ENCODE data around the gene PDZD2.

DNA sequence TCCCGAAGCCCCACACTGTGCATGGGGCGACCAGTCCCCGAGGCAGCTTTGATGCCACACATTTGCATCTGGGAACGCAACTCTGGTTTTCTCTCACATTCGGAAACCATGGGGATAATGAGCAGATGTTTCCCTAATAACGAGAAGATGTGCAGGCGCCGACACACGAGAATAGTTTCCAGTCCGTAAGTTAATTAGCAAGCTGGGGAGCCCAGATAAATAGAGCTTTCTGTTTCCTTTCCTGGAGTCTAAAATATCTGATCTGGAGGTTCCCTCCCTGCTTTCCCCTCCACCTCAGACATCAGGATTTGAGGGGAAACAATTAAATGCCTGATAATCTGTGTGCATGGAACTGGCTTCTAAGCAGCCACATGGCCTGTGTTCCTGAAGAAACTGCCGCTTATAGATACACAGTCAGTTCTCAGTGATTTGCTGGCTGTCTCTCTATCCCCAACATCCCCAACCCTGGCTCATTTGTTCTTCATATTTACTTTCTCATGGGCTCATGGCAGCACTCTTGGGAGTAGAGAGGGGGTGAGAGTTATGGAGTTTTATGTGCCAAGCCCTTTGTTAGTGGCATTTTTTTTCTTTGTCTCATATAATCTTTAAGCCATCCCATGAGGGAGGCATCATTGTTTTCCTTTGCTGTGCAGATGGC lies 62.8 kb downstream of the PDZD2 start:
- TF ChIP-seq POLR2A (IDR thresholded peaks at IDR 0.05; ENCODE audit: low read length) (no peak), GATA1 (IDR thresholded peaks at IDR 0.05; ENCODE audit: low read depth, low read length) (no peak)
